ENCODE results near the gene EIF2S1. TPM values are rescaled to one million over a fixed set of nuclear protein-coding genes. Genes with fewer than 3 reads are reported as not detected.
A peak's percentile ranks its signal among the peaks of the same experiment; 100 is the strongest.

The EIF2S1 gene
- total and polyA plus RNA-seq, 2 of the 13 experiments (the other 11 are each of a cell fraction or from before 2014, with no cell fraction given): 49.1 to 246 TPM

DNA sequence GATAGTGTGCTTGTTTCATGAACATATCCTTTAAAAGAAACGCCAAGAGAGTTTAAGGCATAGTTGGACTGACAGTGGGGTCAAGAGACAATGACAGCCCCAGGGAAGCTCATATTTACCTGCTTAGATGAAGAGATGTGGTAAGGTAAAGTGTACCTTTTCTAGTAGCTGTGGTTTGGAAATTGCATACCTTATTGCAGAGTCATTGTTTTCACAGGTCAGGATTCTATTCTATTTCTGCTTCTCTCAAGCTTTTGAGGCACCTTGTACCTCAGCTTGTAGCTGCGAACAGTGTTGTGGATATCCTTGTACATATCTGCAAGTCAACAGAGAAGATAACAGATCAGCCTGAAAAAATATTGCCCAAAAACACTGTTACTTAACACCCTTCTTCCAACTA is 48.3 kb upstream of the EIF2S1 start (continued):
- TF ChIP-seq, protein P1, sequence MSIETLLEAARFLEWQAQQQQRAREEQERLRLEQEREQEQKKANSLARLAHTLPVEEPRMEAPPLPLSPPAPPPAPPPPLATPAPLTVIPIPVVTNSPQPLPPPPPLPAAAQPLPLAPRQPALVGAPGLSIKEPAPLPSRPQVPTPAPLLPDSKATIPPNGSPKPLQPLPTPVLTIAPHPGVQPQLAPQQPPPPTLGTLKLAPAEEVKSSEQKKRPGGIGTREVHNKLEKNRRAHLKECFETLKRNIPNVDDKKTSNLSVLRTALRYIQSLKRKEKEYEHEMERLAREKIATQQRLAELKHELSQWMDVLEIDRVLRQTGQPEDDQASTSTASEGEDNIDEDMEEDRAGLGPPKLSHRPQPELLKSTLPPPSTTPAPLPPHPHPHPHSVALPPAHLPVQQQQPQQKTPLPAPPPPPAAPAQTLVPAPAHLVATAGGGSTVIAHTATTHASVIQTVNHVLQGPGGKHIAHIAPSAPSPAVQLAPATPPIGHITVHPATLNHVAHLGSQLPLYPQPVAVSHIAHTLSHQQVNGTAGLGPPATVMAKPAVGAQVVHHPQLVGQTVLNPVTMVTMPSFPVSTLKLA (IDR thresholded peaks at IDR 0.05): no peak
- TF ChIP-seq FOSL2 (CRISPR knock-in tag; IDR thresholded peaks at IDR 0.05) (peak; percentile 84), SYNCRIP (IDR thresholded peaks at IDR 0.05; ENCODE audit: insufficient read depth, low read depth, low read length) (no peak), FOXA3 (CRISPR knock-in tag; IDR thresholded peaks at IDR 0.05) (0 out of 2 replicates have a peak, but pooled peaks have one; percentile 19), DMAP1 (CRISPR knock-in tag; IDR thresholded peaks at IDR 0.05) (no peak), HHEX (CRISPR knock-in tag; IDR thresholded peaks at IDR 0.05) (no peak), PRPF4 (IDR thresholded peaks at IDR 0.05; ENCODE audit: low read depth, low read length, poor library complexity, severe bottlenecking) (no peak), TBX2 (CRISPR knock-in tag; IDR thresholded peaks at IDR 0.05; ENCODE audit: borderline replicate concordance) (no peak), TARDBP (CRISPR knock-in tag; IDR thresholded peaks at IDR 0.05) (no peak), NFIC (IDR thresholded peaks at IDR 0.05; ENCODE audit: low read length) (0 out of 2 replicates have a peak, but pooled peaks have one; percentile 40), CREM (IDR thresholded peaks at IDR 0.05) (peak; percentile 34; the same call in 1 of the 2 replicates), CREM (CRISPR knock-in tag; IDR thresholded peaks at IDR 0.05) (no peak), FOXA1 (IDR thresholded peaks at IDR 0.05) (no peak), FOXA1 (CRISPR knock-in tag; IDR thresholded peaks at IDR 0.05) (peak; percentile 47; the same call in 1 of the 2 replicates), JUND (CRISPR knock-in tag; IDR thresholded peaks at IDR 0.05) (peak; percentile 64; the same call in 1 of the 2 replicates), ZNF615 (CRISPR knock-in tag; IDR thresholded peaks at IDR 0.05; ENCODE audit: borderline replicate concordance) (no peak), FOSL1 (CRISPR knock-in tag; IDR thresholded peaks at IDR 0.05; ENCODE audit: borderline replicate concordance) (peak; percentile 73; the same call in 1 of the 2 replicates), ZNF557 (CRISPR knock-in tag; IDR thresholded peaks at IDR 0.05) (no peak), DNMT3B (CRISPR knock-in tag; conservative IDR thresholded peaks at IDR 0.05) (no peak), SNRNP70 (IDR thresholded peaks at IDR 0.05; ENCODE audit: low read depth, low read length) (no peak)
- TF ChIP-seq, protein P2, sequence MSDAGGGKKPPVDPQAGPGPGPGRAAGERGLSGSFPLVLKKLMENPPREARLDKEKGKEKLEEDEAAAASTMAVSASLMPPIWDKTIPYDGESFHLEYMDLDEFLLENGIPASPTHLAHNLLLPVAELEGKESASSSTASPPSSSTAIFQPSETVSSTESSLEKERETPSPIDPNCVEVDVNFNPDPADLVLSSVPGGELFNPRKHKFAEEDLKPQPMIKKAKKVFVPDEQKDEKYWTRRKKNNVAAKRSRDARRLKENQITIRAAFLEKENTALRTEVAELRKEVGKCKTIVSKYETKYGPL (CRISPR knock-in tag; IDR thresholded peaks at IDR 0.05): no peak
- TF ChIP-seq, protein P3, sequence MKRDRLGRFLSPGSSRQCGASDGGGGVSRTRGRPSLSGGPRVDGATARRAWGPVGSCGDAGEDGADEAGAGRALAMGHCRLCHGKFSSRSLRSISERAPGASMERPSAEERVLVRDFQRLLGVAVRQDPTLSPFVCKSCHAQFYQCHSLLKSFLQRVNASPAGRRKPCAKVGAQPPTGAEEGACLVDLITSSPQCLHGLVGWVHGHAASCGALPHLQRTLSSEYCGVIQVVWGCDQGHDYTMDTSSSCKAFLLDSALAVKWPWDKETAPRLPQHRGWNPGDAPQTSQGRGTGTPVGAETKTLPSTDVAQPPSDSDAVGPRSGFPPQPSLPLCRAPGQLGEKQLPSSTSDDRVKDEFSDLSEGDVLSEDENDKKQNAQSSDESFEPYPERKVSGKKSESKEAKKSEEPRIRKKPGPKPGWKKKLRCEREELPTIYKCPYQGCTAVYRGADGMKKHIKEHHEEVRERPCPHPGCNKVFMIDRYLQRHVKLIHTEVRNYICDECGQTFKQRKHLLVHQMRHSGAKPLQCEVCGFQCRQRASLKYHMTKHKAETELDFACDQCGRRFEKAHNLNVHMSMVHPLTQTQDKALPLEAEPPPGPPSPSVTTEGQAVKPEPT (CRISPR knock-in tag; IDR thresholded peaks at IDR 0.05; ENCODE audit: low read depth): no peak
- TF ChIP-seq, protein P4, sequence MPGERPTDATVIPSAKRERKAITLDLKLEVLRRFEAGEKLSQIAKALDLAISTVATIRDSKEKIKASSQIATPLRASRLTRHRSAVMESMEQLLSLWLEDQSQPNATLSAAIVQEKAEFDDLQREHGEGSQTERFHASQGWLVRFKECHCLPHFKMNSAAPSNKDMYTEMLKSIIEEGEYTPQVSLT (CRISPR knock-in tag; IDR thresholded peaks at IDR 0.05; ENCODE audit: borderline replicate concordance, low read depth): no peak
- TF ChIP-seq, protein P5, sequence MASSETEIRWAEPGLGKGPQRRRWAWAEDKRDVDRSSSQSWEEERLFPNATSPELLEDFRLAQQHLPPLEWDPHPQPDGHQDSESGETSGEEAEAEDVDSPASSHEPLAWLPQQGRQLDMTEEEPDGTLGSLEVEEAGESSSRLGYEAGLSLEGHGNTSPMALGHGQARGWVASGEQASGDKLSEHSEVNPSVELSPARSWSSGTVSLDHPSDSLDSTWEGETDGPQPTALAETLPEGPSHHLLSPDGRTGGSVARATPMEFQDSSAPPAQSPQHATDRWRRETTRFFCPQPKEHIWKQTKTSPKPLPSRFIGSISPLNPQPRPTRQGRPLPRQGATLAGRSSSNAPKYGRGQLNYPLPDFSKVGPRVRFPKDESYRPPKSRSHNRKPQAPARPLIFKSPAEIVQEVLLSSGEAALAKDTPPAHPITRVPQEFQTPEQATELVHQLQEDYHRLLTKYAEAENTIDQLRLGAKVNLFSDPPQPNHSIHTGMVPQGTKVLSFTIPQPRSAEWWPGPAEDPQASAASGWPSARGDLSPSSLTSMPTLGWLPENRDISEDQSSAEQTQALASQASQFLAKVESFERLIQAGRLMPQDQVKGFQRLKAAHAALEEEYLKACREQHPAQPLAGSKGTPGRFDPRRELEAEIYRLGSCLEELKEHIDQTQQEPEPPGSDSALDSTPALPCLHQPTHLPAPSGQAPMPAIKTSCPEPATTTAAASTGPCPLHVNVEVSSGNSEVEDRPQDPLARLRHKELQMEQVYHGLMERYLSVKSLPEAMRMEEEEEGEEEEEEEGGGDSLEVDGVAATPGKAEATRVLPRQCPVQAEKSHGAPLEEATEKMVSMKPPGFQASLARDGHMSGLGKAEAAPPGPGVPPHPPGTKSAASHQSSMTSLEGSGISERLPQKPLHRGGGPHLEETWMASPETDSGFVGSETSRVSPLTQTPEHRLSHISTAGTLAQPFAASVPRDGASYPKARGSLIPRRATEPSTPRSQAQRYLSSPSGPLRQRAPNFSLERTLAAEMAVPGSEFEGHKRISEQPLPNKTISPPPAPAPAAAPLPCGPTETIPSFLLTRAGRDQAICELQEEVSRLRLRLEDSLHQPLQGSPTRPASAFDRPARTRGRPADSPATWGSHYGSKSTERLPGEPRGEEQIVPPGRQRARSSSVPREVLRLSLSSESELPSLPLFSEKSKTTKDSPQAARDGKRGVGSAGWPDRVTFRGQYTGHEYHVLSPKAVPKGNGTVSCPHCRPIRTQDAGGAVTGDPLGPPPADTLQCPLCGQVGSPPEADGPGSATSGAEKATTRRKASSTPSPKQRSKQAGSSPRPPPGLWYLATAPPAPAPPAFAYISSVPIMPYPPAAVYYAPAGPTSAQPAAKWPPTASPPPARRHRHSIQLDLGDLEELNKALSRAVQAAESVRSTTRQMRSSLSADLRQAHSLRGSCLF (CRISPR knock-in tag; IDR thresholded peaks at IDR 0.05; ENCODE audit: borderline replicate concordance): no peak
